HEK293 (cell line): Measurements from ENCODE around the gene TSEN2.

Experiments used
- CTCF ChIA-PET: fragments of 350-600 bp; formaldehyde crosslinking; extraction: SDS; loops from one replicate; lab custom pipeline; 2021; ENCODE audit warnings: antibody characterized with exemption; lab: Yijun Ruan, JAX
- POLR2A ChIA-PET: fragments of 300-600 bp; formaldehyde crosslinking; extraction: SDS; loops from one replicate; lab custom pipeline; 2020; ENCODE audit warnings: antibody characterized with exemption, inconsistent platforms; lab: Yijun Ruan, JAX
- H3K27ac ChIP-seq: fragments of 200-500 bp; sonication (Bioruptor generic); 2 replicates; pipeline ENCODE4 v1.5.1; 2014; ENCODE audit warnings: low read depth, low read length, control low read depth, inconsistent platforms; ENCODE audit errors: extremely low read depth
- H3K36me3 ChIP-seq, 2 experiments: fragments of 200-500 bp in 1 of 2; sonication (Bioruptor generic) in 1 of 2; 1 replicate in 1 of 2; 2 replicates in 1 of 2; pipeline ENCODE4 v1.5.1; 2014 to 2017; ENCODE audit warnings: inconsistent platforms in 2 of 2, low read length in 2 of 2; ENCODE audit not compliant: control insufficient read depth in 2 of 2, insufficient read depth in 1 of 2
- H3K4me1 ChIP-seq: fragments of 200-500 bp; sonication (Bioruptor generic); 2 replicates; pipeline ENCODE4 v1.5.1; 2014; ENCODE audit warnings: mild to moderate bottlenecking, low read length, inconsistent platforms; ENCODE audit not compliant: control insufficient read depth, insufficient read depth
- H3K4me3 ChIP-seq: 2 replicates; pipeline ENCODE4 v1.5.1; 2011; ENCODE audit warnings: low read depth, mild to moderate bottlenecking, control low read depth, low read length, moderate library complexity
- H3K9me3 ChIP-seq: fragments of 200-500 bp; sonication (Bioruptor generic); 2 replicates; pipeline ENCODE4 v1.5.1; 2014; ENCODE audit warnings: low read depth, low read length, inconsistent platforms; ENCODE audit not compliant: control insufficient read depth, insufficient read depth
- GLIS1 ChIP-seq: fragments of 450-650 bp; formaldehyde crosslinking; IDR thresholded peaks from 2 replicates; pipeline ENCODE4 v1.5.1; 2016; ENCODE audit warnings: missing biosample characterization, missing genetic modification characterization
- SCRT2 ChIP-seq: fragments of 450-650 bp; formaldehyde crosslinking; IDR thresholded peaks from 2 replicates; pipeline ENCODE4 v1.5.1; 2016; ENCODE audit warnings: missing biosample characterization, missing genetic modification characterization
- YY2 ChIP-seq: fragments of 450-650 bp; formaldehyde crosslinking; IDR thresholded peaks from 2 replicates; pipeline ENCODE4 v1.5.1; 2016; ENCODE audit warnings: missing biosample characterization, missing genetic modification characterization
- ZIC2 ChIP-seq: fragments of 450-650 bp; formaldehyde crosslinking; IDR thresholded peaks from 2 replicates; pipeline ENCODE4 v1.5.1; 2016; ENCODE audit warnings: missing biosample characterization, missing genetic modification characterization
- ZNF2 ChIP-seq: fragments of 450-650 bp; formaldehyde crosslinking; IDR thresholded peaks from 2 replicates; pipeline ENCODE4 v1.5.1; 2016; ENCODE audit warnings: missing biosample characterization, missing genetic modification characterization
- ZNF24 ChIP-seq: fragments of 450-650 bp; formaldehyde crosslinking; IDR thresholded peaks from 2 replicates; pipeline ENCODE4 v1.5.1; 2016; ENCODE audit warnings: missing biosample characterization, missing genetic modification characterization
- ZNF266 ChIP-seq: fragments of 450-650 bp; formaldehyde crosslinking; IDR thresholded peaks from 2 replicates; pipeline ENCODE4 v1.5.1; 2016; ENCODE audit warnings: missing biosample characterization, missing genetic modification characterization, low read depth
- ZNF416 ChIP-seq: fragments of 450-650 bp; formaldehyde crosslinking; IDR thresholded peaks from 2 replicates; pipeline ENCODE4 v1.5.1; 2016; ENCODE audit warnings: missing biosample characterization, missing genetic modification characterization
- ZNF423 ChIP-seq: fragments of 450-650 bp; formaldehyde crosslinking; IDR thresholded peaks from 2 replicates; pipeline ENCODE4 v1.5.1; 2016; ENCODE audit warnings: missing biosample characterization, missing genetic modification characterization
- ZNF501 ChIP-seq: fragments of 450-650 bp; formaldehyde crosslinking; IDR thresholded peaks from 2 replicates; pipeline ENCODE4 v1.5.1; 2016; ENCODE audit warnings: missing biosample characterization, missing genetic modification characterization
- ZNF596 ChIP-seq: fragments of 450-650 bp; IDR thresholded peaks from 2 replicates; pipeline ENCODE4 v1.5.0; 2018; ENCODE audit warnings: missing biosample characterization, mild to moderate bottlenecking, missing genetic modification characterization, moderate library complexity
- ZNF624 ChIP-seq: fragments of 450-650 bp; formaldehyde crosslinking; IDR thresholded peaks from 2 replicates; pipeline ENCODE4 v1.5.1; 2017; ENCODE audit warnings: missing biosample characterization, missing genetic modification characterization
- ZNF777 ChIP-seq: fragments of 450-650 bp; formaldehyde crosslinking; IDR thresholded peaks from 2 replicates; pipeline ENCODE4 v1.5.1; 2017; ENCODE audit warnings: missing biosample characterization, missing genetic modification characterization, borderline replicate concordance
- ZNF837 ChIP-seq: fragments of 450-650 bp; formaldehyde crosslinking; IDR thresholded peaks from 2 replicates; pipeline ENCODE4 v1.5.1; 2016; ENCODE audit warnings: missing biosample characterization, missing genetic modification characterization
- ZSCAN23 ChIP-seq: fragments of 450-650 bp; formaldehyde crosslinking; IDR thresholded peaks from 2 replicates; pipeline ENCODE4 v1.5.1; 2016; ENCODE audit warnings: missing biosample characterization, missing genetic modification characterization
- TF ChIP-seq, protein P1 (sequence below): fragments of 450-650 bp; formaldehyde crosslinking; IDR thresholded peaks from 2 replicates; pipeline ENCODE4 v1.5.1; 2016; ENCODE audit warnings: missing biosample characterization, missing genetic modification characterization
- TF ChIP-seq, protein P2 (sequence below): fragments of 450-650 bp; formaldehyde crosslinking; IDR thresholded peaks from 2 replicates; pipeline ENCODE4 v1.5.1; 2016; ENCODE audit warnings: missing biosample characterization, missing genetic modification characterization
- TF ChIP-seq, protein P3 (sequence below): fragments of 450-650 bp; formaldehyde crosslinking; IDR thresholded peaks from 2 replicates; pipeline ENCODE4 v1.5.1; 2016; ENCODE audit warnings: missing biosample characterization, missing genetic modification characterization
- TF ChIP-seq, protein P4 (sequence below): fragments of 450-650 bp; formaldehyde crosslinking; IDR thresholded peaks from 2 replicates; pipeline ENCODE4 v1.5.1; 2016; ENCODE audit warnings: missing biosample characterization, missing genetic modification characterization
- TF ChIP-seq, protein P5 (sequence below): fragments of 450-650 bp; formaldehyde crosslinking; IDR thresholded peaks from 2 replicates; pipeline ENCODE4 v1.5.1; 2017; ENCODE audit warnings: missing biosample characterization, missing genetic modification characterization

Gene TSEN2

DNA sequence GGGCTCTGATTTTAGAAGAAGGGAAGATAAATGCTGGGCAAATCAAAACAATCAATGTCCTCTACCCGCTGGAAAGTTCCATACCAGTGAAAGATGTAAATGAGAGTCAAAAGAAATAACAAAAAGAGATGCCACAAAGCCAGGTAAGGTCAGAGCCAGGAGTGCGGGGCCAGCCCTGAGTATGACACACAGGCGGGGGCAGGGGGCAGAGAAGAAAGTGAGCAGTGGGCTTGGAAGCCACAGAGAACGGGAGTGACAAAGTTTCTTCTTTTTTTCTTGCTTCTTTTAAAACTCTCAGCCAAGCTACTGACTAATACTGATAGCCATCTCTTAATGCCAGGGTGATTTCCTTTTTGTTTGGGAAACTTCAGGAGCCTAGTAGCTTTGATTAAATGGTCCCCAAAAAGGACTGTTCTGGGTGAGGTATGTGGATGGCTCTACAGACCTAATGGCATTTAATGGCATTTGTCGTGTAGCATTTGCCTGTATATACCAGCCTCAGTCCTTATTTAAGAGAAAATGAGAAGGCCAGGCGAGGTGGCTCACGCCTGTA, 23.1 kb upstream of the TSEN2 start:
- Histone ChIP-seq H3K36me3 (no peaks in the 10 kb centered on the region), H3K9me3 (no peaks in the 10 kb centered on the region), H3K4me3 (no peak overlapping the region), H3K4me1 (no peaks in the 10 kb centered on the region), H3K27ac (no peak overlapping the region)
- TF ChIP-seq ZNF777 (tag by site-specific recombination) = no peak
- no peak for TF ChIP-seq ZNF2 (tag by site-specific recombination)
- no peak for TF ChIP-seq ZNF266 (tag by site-specific recombination)
- TF ChIP-seq, protein P1, sequence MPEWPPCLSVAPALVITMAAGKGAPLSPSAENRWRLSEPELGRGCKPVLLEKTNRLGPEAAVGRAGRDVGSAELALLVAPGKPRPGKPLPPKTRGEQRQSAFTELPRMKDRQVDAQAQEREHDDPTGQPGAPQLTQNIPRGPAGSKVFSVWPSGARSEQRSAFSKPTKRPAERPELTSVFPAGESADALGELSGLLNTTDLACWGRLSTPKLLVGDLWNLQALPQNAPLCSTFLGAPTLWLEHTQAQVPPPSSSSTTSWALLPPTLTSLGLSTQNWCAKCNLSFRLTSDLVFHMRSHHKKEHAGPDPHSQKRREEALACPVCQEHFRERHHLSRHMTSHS (tag by site-specific recombination) = no peak
- POLR2A ChIA-PET = interaction anchor here (0.5 kb wide), 1 partner anchor 1032 kb away, joined by 5 read pairs; no protein-coding TSS in a partner anchor
- CTCF ChIA-PET = interaction anchor here (1.1 kb wide), 1 partner anchor 19 kb away, joined by 3 read pairs; no protein-coding TSS in a partner anchor

DNA sequence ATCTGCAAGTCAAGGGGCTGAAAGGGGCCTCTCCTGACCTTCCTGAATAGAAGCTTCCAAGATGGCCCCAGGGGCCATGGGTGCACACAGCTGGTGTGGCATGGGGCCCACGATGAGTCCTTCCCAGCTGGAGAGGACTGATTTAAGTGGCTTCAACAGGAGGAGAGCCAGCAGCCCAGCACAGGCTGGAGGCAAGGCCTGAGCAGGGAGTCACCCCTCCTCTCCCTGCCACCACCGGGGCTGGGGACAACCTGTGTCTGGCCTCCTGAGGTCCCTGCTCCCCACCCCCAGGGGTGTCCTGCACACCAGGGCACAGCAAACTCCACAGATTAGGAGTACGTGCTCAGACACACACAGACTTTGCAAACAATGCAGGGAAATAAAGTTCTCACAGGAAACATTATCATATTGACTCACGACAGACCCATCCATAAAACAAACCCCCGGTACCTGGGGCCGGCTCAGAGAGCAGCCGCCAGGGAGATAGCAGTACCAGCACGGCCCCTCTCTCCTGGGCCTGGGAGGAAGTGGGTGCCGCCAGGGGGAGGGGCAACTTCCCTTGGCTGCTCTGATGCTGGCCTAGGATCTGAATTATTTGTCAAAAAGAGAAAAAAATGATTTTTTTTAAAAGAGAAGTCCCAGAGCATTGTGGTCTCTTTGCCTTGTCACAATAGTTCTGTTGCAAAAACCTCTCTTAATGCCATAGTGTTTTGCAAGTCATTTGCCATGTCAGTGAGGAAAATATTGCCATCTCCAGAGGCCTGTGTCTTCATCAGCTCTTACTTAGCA, 21.9 kb upstream of the TSEN2 start:
- H3K4me3 ChIP-seq = no peak overlapping the region
- no peak for TF ChIP-seq ZNF416 (tag by site-specific recombination)
- TF ChIP-seq, protein P2, sequence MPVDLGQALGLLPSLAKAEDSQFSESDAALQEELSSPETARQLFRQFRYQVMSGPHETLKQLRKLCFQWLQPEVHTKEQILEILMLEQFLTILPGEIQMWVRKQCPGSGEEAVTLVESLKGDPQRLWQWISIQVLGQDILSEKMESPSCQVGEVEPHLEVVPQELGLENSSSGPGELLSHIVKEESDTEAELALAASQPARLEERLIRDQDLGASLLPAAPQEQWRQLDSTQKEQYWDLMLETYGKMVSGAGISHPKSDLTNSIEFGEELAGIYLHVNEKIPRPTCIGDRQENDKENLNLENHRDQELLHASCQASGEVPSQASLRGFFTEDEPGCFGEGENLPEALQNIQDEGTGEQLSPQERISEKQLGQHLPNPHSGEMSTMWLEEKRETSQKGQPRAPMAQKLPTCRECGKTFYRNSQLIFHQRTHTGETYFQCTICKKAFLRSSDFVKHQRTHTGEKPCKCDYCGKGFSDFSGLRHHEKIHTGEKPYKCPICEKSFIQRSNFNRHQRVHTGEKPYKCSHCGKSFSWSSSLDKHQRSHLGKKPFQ (tag by site-specific recombination) = no peak
- TF ChIP-seq, protein P3, sequence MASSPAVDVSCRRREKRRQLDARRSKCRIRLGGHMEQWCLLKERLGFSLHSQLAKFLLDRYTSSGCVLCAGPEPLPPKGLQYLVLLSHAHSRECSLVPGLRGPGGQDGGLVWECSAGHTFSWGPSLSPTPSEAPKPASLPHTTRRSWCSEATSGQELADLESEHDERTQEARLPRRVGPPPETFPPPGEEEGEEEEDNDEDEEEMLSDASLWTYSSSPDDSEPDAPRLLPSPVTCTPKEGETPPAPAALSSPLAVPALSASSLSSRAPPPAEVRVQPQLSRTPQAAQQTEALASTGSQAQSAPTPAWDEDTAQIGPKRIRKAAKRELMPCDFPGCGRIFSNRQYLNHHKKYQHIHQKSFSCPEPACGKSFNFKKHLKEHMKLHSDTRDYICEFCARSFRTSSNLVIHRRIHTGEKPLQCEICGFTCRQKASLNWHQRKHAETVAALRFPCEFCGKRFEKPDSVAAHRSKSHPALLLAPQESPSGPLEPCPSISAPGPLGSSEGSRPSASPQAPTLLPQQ (tag by site-specific recombination) = 0 out of 2 replicates have a peak, but pooled peaks have one; percentile 20
- TF ChIP-seq GLIS1 = peak; percentile 67; the same call in 1 of the 2 replicates
- TF ChIP-seq, protein P4, sequence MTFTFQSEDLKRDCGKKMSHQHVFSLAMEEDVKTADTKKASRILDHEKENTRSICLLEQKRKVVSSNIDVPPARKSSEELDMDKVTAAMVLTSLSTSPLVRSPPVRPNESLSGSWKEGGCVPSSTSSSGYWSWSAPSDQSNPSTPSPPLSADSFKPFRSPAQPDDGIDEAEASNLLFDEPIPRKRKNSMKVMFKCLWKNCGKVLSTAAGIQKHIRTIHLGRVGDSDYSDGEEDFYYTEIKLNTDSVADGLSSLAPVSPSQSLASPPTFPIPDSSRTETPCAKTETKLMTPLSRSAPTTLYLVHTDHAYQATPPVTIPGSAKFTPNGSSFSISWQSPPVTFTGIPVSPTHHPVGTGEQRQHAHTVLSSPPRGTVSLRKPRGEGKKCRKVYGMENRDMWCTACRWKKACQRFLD (tag by site-specific recombination) = no peak
- TF ChIP-seq ZNF837 (tag by site-specific recombination) = no peak
- no peak for TF ChIP-seq ZSCAN23 (tag by site-specific recombination)
- no peak for TF ChIP-seq ZNF624 (tag by site-specific recombination)
- TF ChIP-seq ZNF501 = no peak
- TF ChIP-seq ZIC2 (tag by site-specific recombination) = peak; percentile 92
- no peak for TF ChIP-seq YY2 (tag by site-specific recombination)
- ChIA-PET CTCF (interaction anchor here (1.1 kb wide), 1 partner anchor 18 kb away, joined by 3 read pairs; no protein-coding TSS in a partner anchor), POLR2A (no interaction called here)
- no peaks in the 10 kb centered on the region for H3K4me1 ChIP-seq
- no peaks in the 10 kb centered on the region for H3K36me3 ChIP-seq
- H3K27ac ChIP-seq = no peak overlapping the region
- no peaks in the 10 kb centered on the region for H3K9me3 ChIP-seq

DNA sequence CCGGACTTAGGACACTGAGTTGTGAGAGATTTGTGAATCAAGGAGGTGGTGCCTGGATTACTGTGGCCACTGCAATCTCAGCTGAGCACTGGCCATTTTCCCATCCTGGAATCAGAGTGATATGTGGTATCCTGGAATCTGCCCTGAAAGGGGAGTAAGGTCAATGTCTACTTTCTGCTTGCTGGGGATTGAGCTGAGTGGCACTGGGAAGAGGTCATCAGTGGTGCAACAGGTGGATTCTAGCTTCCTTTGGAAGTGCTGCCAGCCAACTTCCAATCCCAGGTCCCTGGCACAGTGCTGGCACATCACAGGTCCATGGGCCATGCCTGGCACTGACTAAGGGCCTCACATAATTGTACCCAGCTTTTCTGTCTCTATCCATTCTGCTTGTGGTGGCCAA, 20.6 kb upstream of the TSEN2 start:
- POLR2A ChIA-PET = interaction anchor here (1.1 kb wide), 1 partner anchor 19 kb away, joined by 5 read pairs; no protein-coding TSS in a partner anchor
- CTCF ChIA-PET = no interaction called here
- Histone ChIP-seq H3K27ac (no peak overlapping the region), H3K4me1 (no peaks in the 10 kb centered on the region), H3K4me3 (no peak overlapping the region), H3K36me3 (no peaks in the 10 kb centered on the region), H3K9me3 (no peaks in the 10 kb centered on the region)
- TF ChIP-seq ZNF24 (tag by site-specific recombination) (no peak), ZNF423 (tag by site-specific recombination) (no peak), SCRT2 (tag by site-specific recombination) (peak; percentile 95), ZNF596 (no peak)
- TF ChIP-seq, protein P5, sequence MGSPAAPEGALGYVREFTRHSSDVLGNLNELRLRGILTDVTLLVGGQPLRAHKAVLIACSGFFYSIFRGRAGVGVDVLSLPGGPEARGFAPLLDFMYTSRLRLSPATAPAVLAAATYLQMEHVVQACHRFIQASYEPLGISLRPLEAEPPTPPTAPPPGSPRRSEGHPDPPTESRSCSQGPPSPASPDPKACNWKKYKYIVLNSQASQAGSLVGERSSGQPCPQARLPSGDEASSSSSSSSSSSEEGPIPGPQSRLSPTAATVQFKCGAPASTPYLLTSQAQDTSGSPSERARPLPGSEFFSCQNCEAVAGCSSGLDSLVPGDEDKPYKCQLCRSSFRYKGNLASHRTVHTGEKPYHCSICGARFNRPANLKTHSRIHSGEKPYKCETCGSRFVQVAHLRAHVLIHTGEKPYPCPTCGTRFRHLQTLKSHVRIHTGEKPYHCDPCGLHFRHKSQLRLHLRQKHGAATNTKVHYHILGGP (tag by site-specific recombination) = no peak
